Measurements from ENCODE around the gene ABHD10.

Gene ABHD10

DNA sequence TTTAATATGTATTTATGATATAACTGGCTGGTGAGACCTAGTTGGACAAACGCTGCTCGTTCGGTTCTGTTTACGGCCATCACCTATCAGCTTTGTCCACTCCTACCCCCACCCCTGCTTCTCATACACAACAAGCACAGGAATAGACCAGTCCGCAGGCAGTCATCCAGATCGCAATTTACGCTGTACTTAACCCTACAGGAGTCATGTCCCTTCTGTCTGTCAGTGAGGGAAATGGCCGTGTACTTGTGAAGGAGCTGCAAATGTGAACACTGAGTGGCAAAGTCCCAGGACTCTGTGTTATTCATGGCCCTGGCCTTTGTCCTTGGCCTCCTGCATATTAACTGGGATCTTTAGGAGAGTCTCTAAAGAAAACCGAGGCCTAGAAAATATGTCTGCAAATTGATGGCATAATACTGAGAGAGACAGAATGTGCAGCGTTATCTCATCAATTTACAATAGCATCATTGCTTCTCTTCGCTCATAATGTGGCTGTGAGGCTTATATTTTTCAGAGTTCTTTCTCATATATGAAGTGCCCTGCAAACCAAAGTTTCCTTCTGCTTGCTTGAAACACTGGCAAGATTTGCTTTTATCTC lies 7.2 kb upstream of the ABHD10 start:
- Histone ChIP-seq H3K4me3 (ENCODE audit: low read depth, low read length) (no peak overlapping the region), H3K36me3 (replicated peaks) (peaks cover 54% of the 10 kb centered on the region), H3K27ac (no peak overlapping the region), H3K27me3 (replicated peaks) (no peaks in the 10 kb centered on the region)
- TF ChIP-seq, protein P1, sequence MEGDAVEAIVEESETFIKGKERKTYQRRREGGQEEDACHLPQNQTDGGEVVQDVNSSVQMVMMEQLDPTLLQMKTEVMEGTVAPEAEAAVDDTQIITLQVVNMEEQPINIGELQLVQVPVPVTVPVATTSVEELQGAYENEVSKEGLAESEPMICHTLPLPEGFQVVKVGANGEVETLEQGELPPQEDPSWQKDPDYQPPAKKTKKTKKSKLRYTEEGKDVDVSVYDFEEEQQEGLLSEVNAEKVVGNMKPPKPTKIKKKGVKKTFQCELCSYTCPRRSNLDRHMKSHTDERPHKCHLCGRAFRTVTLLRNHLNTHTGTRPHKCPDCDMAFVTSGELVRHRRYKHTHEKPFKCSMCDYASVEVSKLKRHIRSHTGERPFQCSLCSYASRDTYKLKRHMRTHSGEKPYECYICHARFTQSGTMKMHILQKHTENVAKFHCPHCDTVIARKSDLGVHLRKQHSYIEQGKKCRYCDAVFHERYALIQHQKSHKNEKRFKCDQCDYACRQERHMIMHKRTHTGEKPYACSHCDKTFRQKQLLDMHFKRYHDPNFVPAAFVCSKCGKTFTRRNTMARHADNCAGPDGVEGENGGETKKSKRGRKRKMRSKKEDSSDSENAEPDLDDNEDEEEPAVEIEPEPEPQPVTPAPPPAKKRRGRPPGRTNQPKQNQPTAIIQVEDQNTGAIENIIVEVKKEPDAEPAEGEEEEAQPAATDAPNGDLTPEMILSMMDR (IDR thresholded peaks at IDR 0.05; ENCODE audit: low read depth, low read length, missing control alignments) = no peak
- no peak for DNase-seq
- in situ Hi-C loops (cut with HindIII; ENCODE audit: low pct_ligation_motif_present, low sequenced_read_pairs) = no loop called here

DNA sequence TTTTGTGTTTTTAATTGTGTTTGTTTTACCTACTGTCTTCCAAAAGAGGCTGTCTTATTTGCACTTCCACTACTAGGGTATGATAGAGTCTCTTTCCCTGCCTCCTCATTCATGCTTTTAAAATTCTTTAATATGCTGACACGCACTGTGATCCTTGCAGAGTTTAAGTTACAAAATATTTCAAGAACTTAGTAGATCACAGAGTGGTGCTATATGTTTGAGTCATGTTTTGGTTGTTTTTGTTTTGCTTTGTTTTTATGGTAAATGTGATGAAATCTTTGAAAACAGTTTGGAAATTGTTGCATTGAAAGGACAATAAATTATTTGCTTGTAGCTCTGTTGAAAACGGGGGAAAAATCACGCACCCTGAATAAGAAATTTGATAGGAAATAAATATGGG lies 5.9 kb upstream of the ABHD10 start:
- Histone ChIP-seq H3K27ac (no peak overlapping the region), H3K4me3 (ENCODE audit: low read depth, low read length) (no peak overlapping the region), H3K27me3 (replicated peaks) (no peaks in the 10 kb centered on the region), H3K36me3 (replicated peaks) (peaks cover 53% of the 10 kb centered on the region)
- in situ Hi-C loops (cut with HindIII; ENCODE audit: low pct_ligation_motif_present, low sequenced_read_pairs) = no loop called here
- DNase-seq = no peak
- TF ChIP-seq, protein P1 (IDR thresholded peaks at IDR 0.05; ENCODE audit: low read depth, low read length, missing control alignments) = no peak

- Histone ChIP-seq H3K27me3 (replicated peaks) (no peaks in the 10 kb centered on the region), H3K36me3 (replicated peaks) (peaks cover 33% of the 10 kb centered on the region), H3K27ac (no peak overlapping the region), H3K4me3 (ENCODE audit: low read depth, low read length) (no peak overlapping the region)
- no peak for DNase-seq
- in situ Hi-C loops (cut with HindIII; ENCODE audit: low pct_ligation_motif_present, low sequenced_read_pairs) = no loop called here
- TF ChIP-seq, protein P1 (IDR thresholded peaks at IDR 0.05; ENCODE audit: low read depth, low read length, missing control alignments) = no peak
Observed at GRCh38 chr3:111975131-111975530, 3.7 kb upstream of the ABHD10 start.

GRCh38 chr3:111976254-111976653 lies 2.6 kb upstream of the ABHD10 start:
- Histone ChIP-seq H3K27ac (no peak overlapping the region), H3K4me3 (ENCODE audit: low read depth, low read length) (no peak overlapping the region), H3K36me3 (replicated peaks) (peaks cover 22% of the 10 kb centered on the region), H3K27me3 (replicated peaks) (no peaks in the 10 kb centered on the region)
- no peak for DNase-seq
- TF ChIP-seq, protein P1 (IDR thresholded peaks at IDR 0.05; ENCODE audit: low read depth, low read length, missing control alignments) = no peak
- in situ Hi-C loops (cut with HindIII; ENCODE audit: low pct_ligation_motif_present, low sequenced_read_pairs) = no loop called here

DNA sequence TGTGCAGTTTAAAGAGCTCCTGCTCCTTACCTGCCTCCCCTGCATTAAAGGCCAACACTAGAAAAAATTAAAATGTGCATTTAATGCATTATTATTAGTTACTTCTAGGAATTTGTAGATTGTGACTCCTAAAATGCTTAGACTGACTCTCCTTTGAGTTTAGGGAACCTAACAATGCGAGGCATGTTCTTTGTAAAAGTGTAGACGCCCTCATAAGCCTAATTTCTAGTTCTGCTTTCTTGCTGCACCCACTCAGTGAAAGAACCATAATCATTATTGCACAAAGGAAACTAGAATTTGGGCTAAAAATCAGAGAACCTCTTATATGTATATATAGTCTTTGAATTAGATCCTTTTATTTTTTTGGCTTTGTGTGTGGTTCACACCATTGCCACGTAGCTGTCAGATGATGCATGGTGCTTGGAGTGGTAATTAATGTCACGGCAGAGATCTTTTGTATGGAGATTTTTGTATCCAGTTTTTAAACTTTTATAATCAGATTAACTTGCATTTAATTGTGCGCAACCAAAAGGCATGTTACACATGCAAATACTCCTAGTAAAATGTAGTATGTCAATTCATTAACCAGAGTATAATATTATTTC lies 710 bp downstream of the ABHD10 start:
- TF ChIP-seq, protein P1 (IDR thresholded peaks at IDR 0.05; ENCODE audit: low read depth, low read length, missing control alignments) = no peak
- peaks cover 4% of the 10 kb centered on the region for H3K36me3 ChIP-seq (replicated peaks)
- no peaks in the 10 kb centered on the region for H3K27me3 ChIP-seq (replicated peaks)
- peak overlapping the region; percentile 60 for H3K27ac ChIP-seq
- peak; percentile 2 for DNase-seq
- in situ Hi-C loops (cut with HindIII; ENCODE audit: low pct_ligation_motif_present, low sequenced_read_pairs) = no loop called here
- peak overlapping the region; percentile 90 for H3K4me3 ChIP-seq (ENCODE audit: low read depth, low read length)
